GM18517 (cell line): ENCODE results near the gene JAK3.

Experiments
- ATAC-seq: cut with Tn5 transposase; IDR thresholded peaks from one replicate; pipeline ENCODE4 v1.9.1; 2021; ENCODE audit warnings: mild to moderate bottlenecking, moderate library complexity; ENCODE audit not compliant: unreplicated experiment

The JAK3 gene

GRCh38 chr19:17841810-17842662 lies 5.7 kb downstream of the JAK3 start:
- ATAC-seq: no peak

GRCh38 chr19:17841371-17841809 lies 6.4 kb downstream of the JAK3 start:
- ATAC-seq: no peak

GRCh38 chr19:17840019-17840418 lies 7.8 kb downstream of the JAK3 start:
- ATAC-seq: no peak

- no peak for ATAC-seq
Measured at GRCh38 chr19:17837972-17838371, 9.8 kb downstream of the JAK3 start.

- no peak for ATAC-seq
Measured at GRCh38 chr19:17836530-17836929, 11.3 kb downstream of the JAK3 start.

- no peak for ATAC-seq
Measured at GRCh38 chr19:17835182-17836006, 12.4 kb downstream of the JAK3 start.

GRCh38 chr19:17834350-17835181 lies 13.2 kb downstream of the JAK3 start:
- ATAC-seq: no peak

GRCh38 chr19:17832443-17833208 lies 15.2 kb downstream of the JAK3 start:
- ATAC-seq: no peak

- ATAC-seq: no peak
Measured at GRCh38 chr19:17831419-17831888, 16.3 kb downstream of the JAK3 start.

- ATAC-seq: no peak
Measured at GRCh38 chr19:17830567-17831418, 17.0 kb downstream of the JAK3 start.

GRCh38 chr19:17829855-17830566 lies 17.8 kb downstream of the JAK3 start:
- ATAC-seq: no peak

GRCh38 chr19:17826508-17827056 lies 21.2 kb downstream of the JAK3 start:
- no peak for ATAC-seq

GRCh38 chr19:17824339-17824738 lies 23.4 kb downstream of the JAK3 start:
- no peak for ATAC-seq

- ATAC-seq: no peak
Measured at GRCh38 chr19:17821190-17821589, 26.6 kb downstream of the JAK3 start, which contains the start of gene INSL3. Gene INSL3, minus strand, starts transcription at chr19:17821519. Its CDS starts 13 bp downstream, at chr19:17821506.

GRCh38 chr19:17817668-17818363 lies 30.0 kb downstream of the JAK3 start:
- ATAC-seq: no peak

- ATAC-seq: no peak
Measured at GRCh38 chr19:17812099-17812498, 35.7 kb downstream of the JAK3 start.

GRCh38 chr19:17811681-17812080 lies 36.1 kb downstream of the JAK3 start:
- ATAC-seq: no peak

GRCh38 chr19:17811103-17811502 lies 36.7 kb downstream of the JAK3 start:
- ATAC-seq: no peak
